ENCODE measurements around the gene INTS14.
A peak's percentile ranks its signal among the peaks of the same experiment; 100 is the strongest.

INTS14 gene

DNA sequence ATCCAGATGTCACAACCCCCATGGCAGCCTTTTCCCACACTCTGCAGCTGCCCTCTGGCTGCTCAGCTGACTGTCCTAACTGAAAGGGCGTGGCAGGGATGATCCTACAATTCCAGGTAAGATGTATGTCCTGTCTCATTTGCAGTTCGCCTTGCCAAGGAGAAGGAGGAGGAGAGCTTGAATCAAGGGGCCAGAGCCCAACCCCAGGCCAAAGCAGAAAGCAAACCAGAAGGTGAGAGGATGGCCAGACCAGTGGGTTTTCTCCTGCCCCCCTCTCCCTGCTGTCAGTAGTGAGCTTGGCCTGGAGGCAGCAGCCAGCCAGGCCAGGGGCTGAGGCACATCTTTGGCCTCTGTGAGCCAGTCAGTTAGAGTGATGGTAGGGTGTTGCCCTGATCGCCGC is 33.4 kb upstream of the INTS14 start:
- no peak overlapping the region for H3K27ac ChIP-seq (ENCODE audit: low read depth, low read length)
- no peaks in the 10 kb centered on the region for H3K4me1 ChIP-seq (ENCODE audit: control insufficient read depth, insufficient read depth, low read length)
- no peak overlapping the region for H3K4me3 ChIP-seq (ENCODE audit: low read length)
- H3K27me3 ChIP-seq (ENCODE audit: control insufficient read depth, insufficient read depth, low read length) = no peaks in the 10 kb centered on the region
- H3K36me3 ChIP-seq (ENCODE audit: control insufficient read depth, insufficient read depth, low read length) = no peaks in the 10 kb centered on the region
- no peak overlapping the region for H3K9ac ChIP-seq (ENCODE audit: low read length)

DNA sequence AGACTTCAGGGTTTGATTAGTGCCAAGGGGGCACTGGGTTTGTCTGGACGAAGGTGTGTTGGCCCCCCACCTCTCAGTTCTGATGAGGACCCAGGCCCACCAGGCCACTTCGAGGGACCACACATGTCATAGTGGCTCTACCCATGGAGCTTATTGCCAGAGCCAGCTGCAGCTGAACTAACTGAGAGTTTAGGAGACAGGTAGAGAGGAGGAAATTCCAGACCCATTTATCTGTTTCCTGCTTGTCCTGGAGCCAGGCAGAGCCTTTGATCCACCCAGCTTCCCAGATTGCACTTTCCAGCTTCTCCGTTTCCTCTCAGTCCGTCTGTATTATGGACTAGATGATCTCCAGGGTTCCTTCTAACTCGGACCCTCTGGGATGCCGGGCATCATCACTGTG is 31.7 kb upstream of the INTS14 start:
- H3K27me3 ChIP-seq (ENCODE audit: control insufficient read depth, insufficient read depth, low read length) = no peaks in the 10 kb centered on the region
- no peak overlapping the region for H3K4me3 ChIP-seq (ENCODE audit: low read length)
- no peak overlapping the region for H3K27ac ChIP-seq (ENCODE audit: low read depth, low read length)
- H3K36me3 ChIP-seq (ENCODE audit: control insufficient read depth, insufficient read depth, low read length) = no peaks in the 10 kb centered on the region
- H3K9ac ChIP-seq (ENCODE audit: low read length) = no peak overlapping the region
- no peaks in the 10 kb centered on the region for H3K4me1 ChIP-seq (ENCODE audit: control insufficient read depth, insufficient read depth, low read length)

DNA sequence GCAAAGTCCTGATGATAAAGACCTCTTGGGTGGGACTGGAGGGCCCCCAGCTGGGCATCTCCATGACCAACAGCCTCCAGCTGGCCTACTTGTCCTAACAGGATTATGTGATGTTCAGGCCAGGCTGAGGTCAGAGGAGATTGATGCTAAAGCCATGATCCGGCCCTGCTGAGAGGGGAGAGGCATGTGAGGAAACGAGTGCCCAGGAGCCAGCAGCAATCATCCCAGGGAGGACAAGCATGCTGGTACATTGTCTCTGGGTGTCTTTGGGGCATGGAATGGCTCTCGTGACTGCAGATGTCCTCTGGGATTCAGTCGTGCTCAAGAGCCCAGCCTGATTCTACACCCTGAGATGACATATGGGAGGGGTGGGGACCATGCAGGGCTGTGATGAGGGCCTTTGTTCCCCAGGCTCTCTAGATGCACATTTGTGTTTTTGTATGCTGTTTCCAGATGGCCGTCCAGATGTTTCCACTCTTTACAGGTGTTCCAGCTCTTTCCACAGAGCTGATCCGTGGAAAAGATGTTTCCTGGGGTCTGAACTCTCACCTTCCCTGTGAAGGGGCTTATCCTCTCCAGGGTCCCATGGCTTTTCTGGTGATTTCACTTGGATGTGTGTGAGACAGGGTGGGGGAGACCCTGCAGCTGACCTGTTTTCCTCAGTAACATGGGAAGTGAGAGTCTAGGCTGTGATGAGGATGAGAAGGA is 31.0 kb upstream of the INTS14 start:
- Histone ChIP-seq H3K4me1 (ENCODE audit: control insufficient read depth, insufficient read depth, low read length) (no peaks in the 10 kb centered on the region), H3K9ac (ENCODE audit: low read length) (no peak overlapping the region), H3K27me3 (ENCODE audit: control insufficient read depth, insufficient read depth, low read length) (no peaks in the 10 kb centered on the region), H3K27ac (ENCODE audit: low read depth, low read length) (no peak overlapping the region), H3K4me3 (ENCODE audit: low read length) (no peak overlapping the region), H3K36me3 (ENCODE audit: control insufficient read depth, insufficient read depth, low read length) (no peaks in the 10 kb centered on the region)

DNA sequence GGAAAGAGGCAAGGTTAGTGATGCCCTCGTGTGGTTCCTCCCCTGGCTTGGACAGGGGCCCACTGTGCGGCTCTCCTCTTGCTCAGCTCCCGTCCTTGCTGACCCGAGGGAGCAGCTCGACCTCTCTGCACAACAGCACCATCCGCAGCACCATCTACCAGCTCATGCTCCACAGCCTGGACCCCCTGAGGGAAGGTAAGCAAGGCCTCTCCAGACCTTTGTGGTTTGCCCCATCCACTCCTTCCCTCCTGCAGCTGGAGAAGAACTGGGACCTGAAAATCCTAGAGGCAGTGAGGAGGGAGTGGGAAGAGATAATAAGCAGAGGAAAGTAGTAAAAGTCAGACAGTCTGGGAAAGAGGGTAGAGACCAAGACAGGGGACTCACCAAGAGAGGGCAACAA is 28.6 kb upstream of the INTS14 start:
- no peaks in the 10 kb centered on the region for H3K27me3 ChIP-seq (ENCODE audit: control insufficient read depth, insufficient read depth, low read length)
- H3K27ac ChIP-seq (ENCODE audit: low read depth, low read length) = no peak overlapping the region
- H3K9ac ChIP-seq (ENCODE audit: low read length) = no peak overlapping the region
- no peaks in the 10 kb centered on the region for H3K36me3 ChIP-seq (ENCODE audit: control insufficient read depth, insufficient read depth, low read length)
- H3K4me1 ChIP-seq (ENCODE audit: control insufficient read depth, insufficient read depth, low read length) = no peaks in the 10 kb centered on the region
- no peak overlapping the region for H3K4me3 ChIP-seq (ENCODE audit: low read length)

DNA sequence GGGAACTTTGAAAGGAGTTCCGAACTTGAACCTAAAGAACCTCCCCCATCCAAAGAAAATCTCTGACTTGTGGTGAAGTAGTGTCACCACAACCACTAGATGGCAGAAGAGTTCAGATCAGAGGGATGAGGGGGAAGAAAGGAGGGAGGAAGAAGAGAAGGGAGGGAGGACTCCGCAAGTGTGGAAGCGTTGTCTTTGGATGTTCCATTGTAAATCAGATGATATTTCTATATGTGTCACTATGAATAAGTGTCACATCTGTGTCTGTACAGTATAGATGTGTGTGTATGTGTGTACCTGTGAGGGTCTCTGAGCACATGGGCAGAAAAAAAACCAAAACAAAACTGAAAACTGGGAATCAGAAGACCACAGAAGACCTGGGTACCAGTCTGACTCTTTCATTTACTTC is 27.8 kb upstream of the INTS14 start:
- Histone ChIP-seq H3K27ac (ENCODE audit: low read depth, low read length) (no peak overlapping the region), H3K36me3 (ENCODE audit: control insufficient read depth, insufficient read depth, low read length) (no peaks in the 10 kb centered on the region), H3K4me3 (ENCODE audit: low read length) (peak overlapping the region; percentile 9), H3K27me3 (ENCODE audit: control insufficient read depth, insufficient read depth, low read length) (no peaks in the 10 kb centered on the region), H3K9ac (ENCODE audit: low read length) (no peak overlapping the region), H3K4me1 (ENCODE audit: control insufficient read depth, insufficient read depth, low read length) (no peaks in the 10 kb centered on the region)

DNA sequence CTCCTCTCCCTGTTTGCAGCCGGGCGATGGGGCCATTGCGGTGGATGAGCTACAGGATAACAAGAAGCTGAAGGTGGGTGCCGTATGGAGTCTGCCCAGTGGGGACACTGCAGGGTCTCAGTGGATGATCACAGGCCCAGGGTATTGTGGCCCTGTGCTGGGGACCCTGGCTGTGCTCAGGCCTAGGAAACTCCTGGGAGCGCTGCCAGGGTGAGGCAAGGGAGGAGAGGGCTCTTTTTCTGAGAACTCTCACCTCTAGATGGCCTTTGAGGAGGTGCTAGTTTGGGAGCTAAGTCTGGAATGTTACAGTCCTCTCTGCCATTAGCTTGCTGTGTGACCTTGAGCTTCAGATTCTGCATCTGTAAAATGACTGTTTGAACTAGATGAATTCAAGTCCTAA is 27.2 kb upstream of the INTS14 start:
- Histone ChIP-seq H3K4me1 (ENCODE audit: control insufficient read depth, insufficient read depth, low read length) (no peaks in the 10 kb centered on the region), H3K27me3 (ENCODE audit: control insufficient read depth, insufficient read depth, low read length) (no peaks in the 10 kb centered on the region), H3K36me3 (ENCODE audit: control insufficient read depth, insufficient read depth, low read length) (no peaks in the 10 kb centered on the region), H3K4me3 (ENCODE audit: low read length) (no peak overlapping the region), H3K27ac (ENCODE audit: low read depth, low read length) (no peak overlapping the region), H3K9ac (ENCODE audit: low read length) (no peak overlapping the region)

DNA sequence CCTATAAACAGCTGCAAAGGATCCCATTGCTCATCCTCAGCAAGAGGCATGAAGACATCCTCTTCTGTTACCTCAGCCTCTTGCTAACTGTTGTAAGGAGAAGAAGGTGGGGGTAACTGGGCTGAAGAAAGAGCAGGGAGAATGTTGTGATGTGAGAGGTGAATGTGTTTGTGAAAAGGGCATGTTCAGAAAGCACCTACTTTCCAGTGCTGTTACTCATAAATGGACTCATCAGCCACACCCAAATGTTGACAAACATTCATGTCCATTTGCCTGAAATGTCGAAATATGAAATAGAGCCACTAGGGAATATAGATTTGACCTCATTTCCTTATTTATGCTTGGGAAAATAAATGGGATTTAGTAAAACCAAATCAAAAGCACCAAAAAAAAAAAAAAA is 23.4 kb upstream of the INTS14 start:
- Histone ChIP-seq H3K36me3 (ENCODE audit: control insufficient read depth, insufficient read depth, low read length) (no peaks in the 10 kb centered on the region), H3K27ac (ENCODE audit: low read depth, low read length) (no peak overlapping the region), H3K4me1 (ENCODE audit: control insufficient read depth, insufficient read depth, low read length) (no peaks in the 10 kb centered on the region), H3K4me3 (ENCODE audit: low read length) (no peak overlapping the region), H3K27me3 (ENCODE audit: control insufficient read depth, insufficient read depth, low read length) (no peaks in the 10 kb centered on the region), H3K9ac (ENCODE audit: low read length) (no peak overlapping the region)

DNA sequence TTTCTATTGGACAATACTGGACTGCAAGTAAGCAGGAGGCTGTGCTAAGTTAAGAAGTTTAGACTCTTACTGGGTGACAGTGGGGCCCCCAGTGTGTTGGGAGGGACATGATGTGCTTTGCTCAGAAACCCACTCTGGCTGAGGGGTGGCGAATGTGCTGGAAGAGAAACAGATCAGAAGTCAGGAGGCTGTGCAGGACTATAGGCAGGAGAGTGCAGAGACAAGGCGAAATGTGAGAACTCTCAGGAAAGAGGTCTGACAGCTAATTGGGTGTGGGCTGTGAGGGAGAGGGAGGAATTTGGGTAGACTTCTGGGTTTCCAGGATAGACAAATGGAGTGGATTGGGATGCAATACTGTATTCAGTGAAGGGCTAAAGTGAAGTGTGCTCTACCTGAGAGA is 22.8 kb upstream of the INTS14 start:
- no peak overlapping the region for H3K9ac ChIP-seq (ENCODE audit: low read length)
- no peak overlapping the region for H3K4me3 ChIP-seq (ENCODE audit: low read length)
- H3K27ac ChIP-seq (ENCODE audit: low read depth, low read length) = no peak overlapping the region
- H3K36me3 ChIP-seq (ENCODE audit: control insufficient read depth, insufficient read depth, low read length) = no peaks in the 10 kb centered on the region
- H3K4me1 ChIP-seq (ENCODE audit: control insufficient read depth, insufficient read depth, low read length) = no peaks in the 10 kb centered on the region
- no peaks in the 10 kb centered on the region for H3K27me3 ChIP-seq (ENCODE audit: control insufficient read depth, insufficient read depth, low read length)

DNA sequence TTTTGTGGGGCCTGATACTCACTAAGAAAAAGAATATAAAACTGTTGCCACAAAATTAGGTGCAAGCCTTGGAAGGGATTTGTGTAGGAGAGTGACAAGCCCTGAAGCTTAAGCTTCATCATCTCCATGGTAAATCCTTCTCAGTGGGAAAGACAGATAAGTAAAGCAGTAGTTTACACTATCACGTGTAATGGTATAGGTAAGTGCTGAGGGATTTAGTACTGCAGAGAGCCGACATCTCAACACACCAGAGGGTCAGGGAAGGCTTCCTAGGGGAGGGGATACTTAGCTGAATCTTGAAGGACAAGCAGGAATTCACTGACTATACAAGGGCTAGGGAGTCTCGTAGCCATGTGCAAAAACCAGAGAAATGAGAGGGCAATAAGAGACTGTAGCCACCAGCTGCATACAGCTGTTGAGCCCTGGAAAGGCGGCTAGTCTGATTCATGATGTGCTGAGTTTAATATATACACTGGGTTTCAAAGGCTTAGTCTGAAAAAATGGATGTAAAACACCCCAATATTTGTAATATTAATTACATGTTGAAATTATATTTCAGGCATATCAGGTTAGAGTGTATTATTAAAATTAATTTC is 21.9 kb upstream of the INTS14 start:
- Histone ChIP-seq H3K4me3 (ENCODE audit: low read length) (no peak overlapping the region), H3K36me3 (ENCODE audit: control insufficient read depth, insufficient read depth, low read length) (no peaks in the 10 kb centered on the region), H3K27ac (ENCODE audit: low read depth, low read length) (no peak overlapping the region), H3K9ac (ENCODE audit: low read length) (no peak overlapping the region), H3K27me3 (ENCODE audit: control insufficient read depth, insufficient read depth, low read length) (no peaks in the 10 kb centered on the region), H3K4me1 (ENCODE audit: control insufficient read depth, insufficient read depth, low read length) (no peaks in the 10 kb centered on the region)

DNA sequence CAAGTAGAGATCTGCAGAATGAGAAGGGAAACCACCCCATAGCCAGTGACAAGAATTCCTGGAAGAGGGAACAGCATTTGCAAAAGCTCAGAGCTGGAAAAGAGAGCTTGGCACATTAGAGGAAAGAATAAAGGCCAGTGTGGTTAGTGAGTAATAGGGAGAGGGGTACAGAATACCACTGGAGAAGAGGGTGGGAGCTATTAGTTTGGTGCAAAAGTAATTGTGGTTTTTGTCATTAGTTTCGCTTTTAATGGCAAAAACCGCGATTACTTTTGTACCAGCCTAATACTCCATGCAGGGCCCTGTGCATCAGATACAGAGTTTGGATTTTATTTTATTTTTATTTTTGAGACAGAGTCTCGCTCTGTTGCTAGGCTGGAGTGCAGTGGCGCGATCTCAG is 20.6 kb upstream of the INTS14 start:
- H3K9ac ChIP-seq (ENCODE audit: low read length) = no peak overlapping the region
- no peaks in the 10 kb centered on the region for H3K27me3 ChIP-seq (ENCODE audit: control insufficient read depth, insufficient read depth, low read length)
- no peaks in the 10 kb centered on the region for H3K4me1 ChIP-seq (ENCODE audit: control insufficient read depth, insufficient read depth, low read length)
- H3K27ac ChIP-seq (ENCODE audit: low read depth, low read length) = no peak overlapping the region
- no peak overlapping the region for H3K4me3 ChIP-seq (ENCODE audit: low read length)
- no peaks in the 10 kb centered on the region for H3K36me3 ChIP-seq (ENCODE audit: control insufficient read depth, insufficient read depth, low read length)

DNA sequence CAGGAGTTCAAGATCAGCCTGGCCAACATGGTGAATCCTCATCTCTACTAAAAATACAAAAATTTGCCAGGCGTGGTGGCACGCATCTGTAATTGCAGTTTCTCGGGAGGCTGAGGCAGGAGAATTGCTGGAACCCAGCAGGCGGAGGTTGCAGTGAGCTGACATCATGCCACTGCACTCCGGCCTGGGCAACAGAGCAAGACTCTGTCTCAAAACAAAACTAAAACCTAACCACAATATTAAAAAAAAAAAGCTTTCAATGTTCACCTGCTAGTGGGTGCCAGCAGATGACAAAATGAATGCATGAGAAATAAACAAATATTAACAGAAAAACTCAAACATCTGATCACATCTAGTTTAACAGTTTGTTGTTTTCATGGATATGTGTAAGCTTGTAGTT is 19.8 kb upstream of the INTS14 start:
- Histone ChIP-seq H3K9ac (ENCODE audit: low read length) (no peak overlapping the region), H3K27ac (ENCODE audit: low read depth, low read length) (no peak overlapping the region), H3K36me3 (ENCODE audit: control insufficient read depth, insufficient read depth, low read length) (no peaks in the 10 kb centered on the region), H3K27me3 (ENCODE audit: control insufficient read depth, insufficient read depth, low read length) (no peaks in the 10 kb centered on the region), H3K4me3 (ENCODE audit: low read length) (no peak overlapping the region), H3K4me1 (ENCODE audit: control insufficient read depth, insufficient read depth, low read length) (no peaks in the 10 kb centered on the region)

DNA sequence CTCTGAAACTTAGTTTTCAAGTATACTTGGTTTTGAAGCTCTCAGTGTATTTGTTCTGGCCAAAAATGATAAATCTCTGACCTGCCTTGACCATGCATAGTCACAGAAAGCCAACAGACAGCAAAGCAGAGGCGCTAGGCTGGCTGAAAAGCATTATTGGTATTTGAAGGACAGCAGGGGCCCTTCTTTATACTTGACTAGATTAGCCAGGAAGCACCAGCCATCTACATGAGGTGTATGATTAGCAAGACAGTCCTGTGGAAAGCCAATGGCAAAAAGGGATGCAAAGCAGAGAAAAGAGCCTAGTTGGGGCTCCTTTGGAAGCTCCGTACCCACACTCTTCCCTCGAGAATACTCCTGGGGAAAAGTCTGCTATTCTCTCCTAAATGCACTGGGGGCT is 18.6 kb upstream of the INTS14 start:
- Histone ChIP-seq H3K27me3 (ENCODE audit: control insufficient read depth, insufficient read depth, low read length) (no peaks in the 10 kb centered on the region), H3K36me3 (ENCODE audit: control insufficient read depth, insufficient read depth, low read length) (no peaks in the 10 kb centered on the region), H3K4me1 (ENCODE audit: control insufficient read depth, insufficient read depth, low read length) (no peaks in the 10 kb centered on the region), H3K9ac (ENCODE audit: low read length) (no peak overlapping the region), H3K27ac (ENCODE audit: low read depth, low read length) (no peak overlapping the region), H3K4me3 (ENCODE audit: low read length) (no peak overlapping the region)

DNA sequence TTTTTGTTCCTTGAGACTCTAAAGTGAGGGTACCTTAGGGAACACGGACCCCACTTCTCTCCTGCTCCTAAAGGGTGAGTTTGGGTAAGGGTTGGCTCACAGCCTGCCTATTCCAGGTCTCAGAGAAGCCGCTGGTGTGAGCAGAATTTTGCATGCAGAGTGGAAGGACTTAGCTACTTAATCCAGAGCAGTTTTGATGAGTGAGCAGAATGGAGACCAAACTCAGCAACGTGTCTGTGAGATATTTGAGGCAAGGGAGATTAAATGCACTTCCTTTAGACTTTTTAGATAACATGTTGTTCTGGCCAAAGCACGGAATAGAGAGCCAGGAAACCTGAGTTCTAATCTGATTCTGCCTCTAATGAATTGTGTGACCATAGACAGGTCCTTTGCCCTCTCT is 15.9 kb upstream of the INTS14 start:
- no peaks in the 10 kb centered on the region for H3K27me3 ChIP-seq (ENCODE audit: control insufficient read depth, insufficient read depth, low read length)
- H3K4me1 ChIP-seq (ENCODE audit: control insufficient read depth, insufficient read depth, low read length) = no peaks in the 10 kb centered on the region
- no peaks in the 10 kb centered on the region for H3K36me3 ChIP-seq (ENCODE audit: control insufficient read depth, insufficient read depth, low read length)
- H3K27ac ChIP-seq (ENCODE audit: low read depth, low read length) = no peak overlapping the region
- H3K9ac ChIP-seq (ENCODE audit: low read length) = no peak overlapping the region
- no peak overlapping the region for H3K4me3 ChIP-seq (ENCODE audit: low read length)
